ENCODE data around the gene HRAS. TPM values are rescaled to one million over a fixed set of nuclear protein-coding genes. Genes with fewer than 3 reads are reported as not detected.

The HRAS gene
- polyA plus RNA-seq, 3 donors = 10.1 to 32.9 (median 10.3) TPM

DNA sequence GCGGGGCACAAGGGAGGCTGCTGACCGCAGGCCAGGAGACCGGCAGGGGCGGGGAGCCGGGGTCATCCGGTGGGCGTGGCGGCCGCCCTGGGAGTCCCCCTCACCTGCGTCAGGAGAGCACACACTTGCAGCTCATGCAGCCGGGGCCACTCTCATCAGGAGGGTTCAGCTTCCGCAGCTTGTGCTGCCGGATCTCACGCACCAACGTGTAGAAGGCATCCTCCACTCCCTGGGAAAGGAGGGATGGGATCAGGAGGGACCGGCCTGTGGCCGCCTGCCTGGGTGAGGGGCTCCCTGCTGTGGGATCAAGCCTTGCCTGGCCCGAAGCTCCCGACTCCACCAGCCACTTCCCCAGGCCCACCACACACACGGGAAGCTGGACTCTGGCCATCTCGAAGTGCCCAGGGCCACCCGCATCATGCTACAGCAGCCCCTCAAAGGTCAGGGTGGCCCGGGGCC, 2.8 kb downstream of the HRAS start:
- peaks cover 4 to 15% (median 10%) of the 10 kb centered on the region in 3 donors for H3K27me3 Mint-ChIP-seq (ENCODE audit: low read depth in 3 of 3)
- H3K36me3 Mint-ChIP-seq = peaks cover 15% of the 10 kb centered on the region in 2 donors
- TF ChIP-seq, protein P1, sequence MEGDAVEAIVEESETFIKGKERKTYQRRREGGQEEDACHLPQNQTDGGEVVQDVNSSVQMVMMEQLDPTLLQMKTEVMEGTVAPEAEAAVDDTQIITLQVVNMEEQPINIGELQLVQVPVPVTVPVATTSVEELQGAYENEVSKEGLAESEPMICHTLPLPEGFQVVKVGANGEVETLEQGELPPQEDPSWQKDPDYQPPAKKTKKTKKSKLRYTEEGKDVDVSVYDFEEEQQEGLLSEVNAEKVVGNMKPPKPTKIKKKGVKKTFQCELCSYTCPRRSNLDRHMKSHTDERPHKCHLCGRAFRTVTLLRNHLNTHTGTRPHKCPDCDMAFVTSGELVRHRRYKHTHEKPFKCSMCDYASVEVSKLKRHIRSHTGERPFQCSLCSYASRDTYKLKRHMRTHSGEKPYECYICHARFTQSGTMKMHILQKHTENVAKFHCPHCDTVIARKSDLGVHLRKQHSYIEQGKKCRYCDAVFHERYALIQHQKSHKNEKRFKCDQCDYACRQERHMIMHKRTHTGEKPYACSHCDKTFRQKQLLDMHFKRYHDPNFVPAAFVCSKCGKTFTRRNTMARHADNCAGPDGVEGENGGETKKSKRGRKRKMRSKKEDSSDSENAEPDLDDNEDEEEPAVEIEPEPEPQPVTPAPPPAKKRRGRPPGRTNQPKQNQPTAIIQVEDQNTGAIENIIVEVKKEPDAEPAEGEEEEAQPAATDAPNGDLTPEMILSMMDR (IDR thresholded peaks at IDR 0.05) = no peak
- intact Hi-C loops (cut with micrococcal nuclease) = no loop called here
- Histone ChIP-seq H2AFZ (ENCODE audit: insufficient read depth, low read depth, low read length, poor library complexity, severe bottlenecking) (no peak overlapping the region), H3K9ac (ENCODE audit: insufficient read depth, low read length, poor library complexity, severe bottlenecking) (no peak overlapping the region), H3K4me2 (replicated peaks; ENCODE audit: extremely low read depth, low read length, poor library complexity, severe bottlenecking) (no peak overlapping the region), H4K20me1 (ENCODE audit: insufficient read depth, low read length) (peaks cover 26% of the 10 kb centered on the region), H3K9me3 (replicated peaks in 1 of 2; ENCODE audit: control insufficient read depth in 1 of 2, insufficient read depth in 1 of 2, low read length in 2 of 2) (no peaks in the 10 kb centered on the region), H3K4me3 (replicated peaks in 1 of 3; ENCODE audit: low read depth in 2 of 3, low read length in 3 of 3) (no peak overlapping the region), H3K27ac (ENCODE audit: low read depth in 1 of 2, low read length in 2 of 2) (no peak overlapping the region), H3K4me1 (ENCODE audit: control insufficient read depth in 1 of 2, insufficient read depth in 2 of 2, low read length in 2 of 2) (peaks cover 27 to 33% of the 10 kb centered on the region in 2 donors), H3K27me3 (ENCODE audit: control insufficient read depth in 2 of 2, insufficient read depth in 2 of 2, low read length in 2 of 2) (peaks cover 0 to 12% of the 10 kb centered on the region in 2 donors), H3K36me3 (replicated peaks in 1 of 2; ENCODE audit: control insufficient read depth in 1 of 2, insufficient read depth in 2 of 2, low read length in 2 of 2) (peaks cover 20 to 23% of the 10 kb centered on the region in 2 donors), H3K79me2 (ENCODE audit: insufficient read depth, low read length) (peaks cover 12% of the 10 kb centered on the region)
- DNase-seq = no peak
- WGBS (ENCODE audit: insufficient coverage) = 95% methylated on average over 18 of the region's 23 CpGs
- H3K27ac Mint-ChIP-seq = no peak overlapping the region
- H3K9me3 Mint-ChIP-seq = peaks cover 0 to 2% (median 0%) of the 10 kb centered on the region in 7 donors
- H3K4me3 Mint-ChIP-seq = no peak overlapping the region
- peaks cover 8% of the 10 kb centered on the region for H3K4me1 Mint-ChIP-seq

DNA sequence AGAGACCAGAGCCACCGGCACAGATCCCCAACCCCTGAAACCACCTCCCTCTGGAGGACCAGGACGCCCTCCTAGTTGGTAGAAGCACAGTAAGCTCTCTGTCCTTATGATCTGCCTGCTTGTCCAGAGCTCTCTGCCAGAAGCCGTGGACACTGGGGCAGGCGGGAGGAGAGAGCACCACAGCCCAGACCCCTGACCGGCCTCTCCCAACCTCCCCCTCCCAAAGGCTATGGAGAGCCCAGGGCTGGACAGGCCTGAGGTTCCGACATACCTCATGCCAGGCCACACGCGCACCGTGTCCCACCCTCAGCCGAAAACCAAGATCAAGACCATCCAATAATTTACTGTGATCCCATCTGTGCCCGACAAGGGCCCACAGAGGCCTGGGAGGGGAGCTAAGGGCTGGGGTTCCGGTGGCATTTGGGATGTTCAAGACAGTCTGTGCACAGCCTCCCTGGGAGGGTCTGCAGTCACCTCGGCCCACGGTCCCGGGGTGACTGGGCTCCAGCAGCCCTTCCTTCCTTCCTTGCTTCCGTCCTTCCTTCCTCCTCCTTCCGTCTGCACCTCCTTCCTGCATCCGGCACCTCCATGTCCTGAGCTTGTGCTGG, 3.4 kb downstream of the HRAS start:
- Histone ChIP-seq H3K36me3 (replicated peaks in 1 of 2; ENCODE audit: control insufficient read depth in 1 of 2, insufficient read depth in 2 of 2, low read length in 2 of 2) (peaks cover 20 to 23% of the 10 kb centered on the region in 2 donors), H3K9ac (ENCODE audit: insufficient read depth, low read length, poor library complexity, severe bottlenecking) (no peak overlapping the region), H3K79me2 (ENCODE audit: insufficient read depth, low read length) (peaks cover 12% of the 10 kb centered on the region), H3K4me2 (replicated peaks; ENCODE audit: extremely low read depth, low read length, poor library complexity, severe bottlenecking) (no peak overlapping the region), H3K4me1 (ENCODE audit: control insufficient read depth in 1 of 2, insufficient read depth in 2 of 2, low read length in 2 of 2) (peaks cover 22 to 27% of the 10 kb centered on the region in 2 donors), H3K9me3 (replicated peaks in 1 of 2; ENCODE audit: control insufficient read depth in 1 of 2, insufficient read depth in 1 of 2, low read length in 2 of 2) (no peaks in the 10 kb centered on the region), H3K27me3 (ENCODE audit: control insufficient read depth in 2 of 2, insufficient read depth in 2 of 2, low read length in 2 of 2) (peaks cover 0 to 6% of the 10 kb centered on the region in 2 donors), H2AFZ (ENCODE audit: insufficient read depth, low read depth, low read length, poor library complexity, severe bottlenecking) (no peak overlapping the region), H4K20me1 (ENCODE audit: insufficient read depth, low read length) (peaks cover 26% of the 10 kb centered on the region), H3K4me3 (replicated peaks in 1 of 3; ENCODE audit: low read depth in 2 of 3, low read length in 3 of 3) (no peak overlapping the region), H3K27ac (ENCODE audit: low read depth in 1 of 2, low read length in 2 of 2) (no peak overlapping the region)
- TF ChIP-seq, protein P1 (IDR thresholded peaks at IDR 0.05) = no peak
- Mint-ChIP-seq H3K9me3 (peaks cover 0 to 2% (median 0%) of the 10 kb centered on the region in 7 donors), H3K4me1 (peaks cover 8% of the 10 kb centered on the region), H3K4me3 (no peak overlapping the region), H3K27ac (peak overlapping the region in 3 of 7 donors; percentile 30 to 59 (median 54)), H3K27me3 (ENCODE audit: low read depth in 3 of 3) (peaks cover 4 to 10% (median 7%) of the 10 kb centered on the region in 3 donors), H3K36me3 (peaks cover 15% of the 10 kb centered on the region in 2 donors)
- intact Hi-C loops (cut with micrococcal nuclease) = no loop called here
- WGBS (ENCODE audit: insufficient coverage) = 85% methylated on average over 8 of the region's 18 CpGs
- DNase-seq = no peak

Data from CD14-positive monocyte (primary cell).